ENCODE results near the gene BSND. TPM values are rescaled to one million over a fixed set of nuclear protein-coding genes. Genes with fewer than 3 reads are reported as not detected.
A peak's percentile ranks its signal among the peaks of the same experiment; 100 is the strongest.

The BSND gene
- total and polyA plus RNA-seq, 5 donors from 2014 or later, result not detected

DNA sequence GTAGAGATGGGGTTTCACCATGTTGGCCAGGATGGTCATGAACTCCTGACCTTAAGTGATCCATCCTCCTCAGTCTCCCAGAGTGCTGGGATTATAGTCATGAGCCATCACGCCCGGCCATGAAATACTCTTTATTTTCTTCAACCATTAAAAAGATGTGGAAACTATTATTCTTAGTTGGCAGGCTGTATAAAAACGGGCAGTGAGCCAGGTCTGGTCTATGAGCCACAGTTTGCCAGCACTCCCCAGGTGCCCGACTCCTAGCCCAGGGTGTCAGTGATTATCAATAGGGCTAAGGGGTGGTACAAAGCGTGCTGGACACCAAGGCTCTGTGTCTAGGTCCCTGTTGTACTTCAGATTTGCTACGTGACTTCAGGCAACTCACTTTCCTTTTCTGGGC is 22.0 kb upstream of the BSND start:
- Mint-ChIP-seq H3K4me1 (peaks cover 0 to 5% (median 0%) of the 10 kb centered on the region in 4 donors), H3K27me3 (peaks cover 44% of the 10 kb centered on the region), H3K9me3 (no peaks in the 10 kb centered on the region), H3K27ac (no peak overlapping the region), H3K36me3 (no peaks in the 10 kb centered on the region), H3K4me3 (no peak overlapping the region)
- Histone ChIP-seq H3K4me3 (ENCODE audit: low read depth, low read length) (no peak overlapping the region), H3K4me1 (ENCODE audit: control insufficient read depth, insufficient read depth, low read length, poor library complexity, severe bottlenecking) (no peaks in the 10 kb centered on the region), H3K27me3 (ENCODE audit: control insufficient read depth, insufficient read depth, low read length) (peaks cover 7% of the 10 kb centered on the region), H3K36me3 (ENCODE audit: control insufficient read depth, insufficient read depth, low read length) (no peaks in the 10 kb centered on the region), H3K9me3 (ENCODE audit: control insufficient read depth in 2 of 2, low read length in 2 of 2) (no peaks in the 10 kb centered on the region), H3K27ac (ENCODE audit: insufficient read depth, low read length, poor library complexity, severe bottlenecking) (no peak overlapping the region)
- no peak for DNase-seq
- no peak for ATAC-seq (ENCODE audit: low read depth in 2 of 2)

DNA sequence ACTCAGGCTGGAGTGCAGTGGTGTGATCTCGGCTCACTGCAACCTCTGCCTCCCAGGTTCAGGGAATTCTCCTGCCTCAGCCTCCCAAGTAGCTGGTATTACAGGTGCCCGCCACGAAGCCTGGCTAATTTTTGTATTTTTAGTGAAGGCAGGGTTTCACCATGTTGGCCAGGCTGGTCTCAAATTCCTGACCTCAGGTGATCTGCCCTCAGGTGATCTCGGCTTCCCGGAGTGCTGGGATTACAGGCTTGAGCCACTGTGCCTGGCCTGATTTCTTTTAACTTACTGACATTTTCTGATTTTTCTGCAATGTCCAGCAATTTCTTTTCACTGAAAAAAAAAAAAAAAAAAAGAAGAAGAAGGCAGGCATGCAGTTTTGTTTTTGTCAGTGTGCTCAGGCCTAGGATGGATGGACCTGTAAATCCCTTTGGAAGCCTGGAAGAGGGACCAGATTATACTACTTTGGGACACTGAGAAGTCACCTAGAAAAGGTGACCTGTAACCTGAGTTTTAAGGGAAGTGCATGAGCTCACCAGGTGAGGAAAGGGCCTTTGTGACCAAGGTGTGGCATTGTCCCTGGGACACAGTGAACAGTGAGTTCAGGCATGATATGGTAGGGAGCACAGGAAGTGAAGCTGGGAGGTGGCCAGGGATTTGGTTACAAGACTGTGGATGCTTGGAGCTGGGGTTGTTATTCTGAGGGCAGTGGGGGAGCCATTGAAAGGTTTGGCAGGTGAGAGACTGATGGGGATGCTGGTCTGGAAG is 21.0 kb upstream of the BSND start:
- Mint-ChIP-seq H3K4me3 (no peak overlapping the region), H3K27me3 (peaks cover 48% of the 10 kb centered on the region), H3K27ac (no peak overlapping the region), H3K36me3 (no peaks in the 10 kb centered on the region), H3K9me3 (no peaks in the 10 kb centered on the region), H3K4me1 (peaks cover 0 to 5% (median 0%) of the 10 kb centered on the region in 4 donors)
- H3K36me3 ChIP-seq (ENCODE audit: control insufficient read depth, insufficient read depth, low read length), result no peaks in the 10 kb centered on the region
- DNase-seq, result no peak
- peaks cover 11% of the 10 kb centered on the region for H3K27me3 ChIP-seq (ENCODE audit: control insufficient read depth, insufficient read depth, low read length)
- no peak overlapping the region for H3K4me3 ChIP-seq (ENCODE audit: low read depth, low read length)
- no peak overlapping the region for H3K27ac ChIP-seq (ENCODE audit: insufficient read depth, low read length, poor library complexity, severe bottlenecking)
- no peak for ATAC-seq (ENCODE audit: low read depth in 2 of 2)
- H3K9me3 ChIP-seq (ENCODE audit: control insufficient read depth in 2 of 2, low read length in 2 of 2), result no peaks in the 10 kb centered on the region
- H3K4me1 ChIP-seq (ENCODE audit: control insufficient read depth, insufficient read depth, low read length, poor library complexity, severe bottlenecking), result no peaks in the 10 kb centered on the region

DNA sequence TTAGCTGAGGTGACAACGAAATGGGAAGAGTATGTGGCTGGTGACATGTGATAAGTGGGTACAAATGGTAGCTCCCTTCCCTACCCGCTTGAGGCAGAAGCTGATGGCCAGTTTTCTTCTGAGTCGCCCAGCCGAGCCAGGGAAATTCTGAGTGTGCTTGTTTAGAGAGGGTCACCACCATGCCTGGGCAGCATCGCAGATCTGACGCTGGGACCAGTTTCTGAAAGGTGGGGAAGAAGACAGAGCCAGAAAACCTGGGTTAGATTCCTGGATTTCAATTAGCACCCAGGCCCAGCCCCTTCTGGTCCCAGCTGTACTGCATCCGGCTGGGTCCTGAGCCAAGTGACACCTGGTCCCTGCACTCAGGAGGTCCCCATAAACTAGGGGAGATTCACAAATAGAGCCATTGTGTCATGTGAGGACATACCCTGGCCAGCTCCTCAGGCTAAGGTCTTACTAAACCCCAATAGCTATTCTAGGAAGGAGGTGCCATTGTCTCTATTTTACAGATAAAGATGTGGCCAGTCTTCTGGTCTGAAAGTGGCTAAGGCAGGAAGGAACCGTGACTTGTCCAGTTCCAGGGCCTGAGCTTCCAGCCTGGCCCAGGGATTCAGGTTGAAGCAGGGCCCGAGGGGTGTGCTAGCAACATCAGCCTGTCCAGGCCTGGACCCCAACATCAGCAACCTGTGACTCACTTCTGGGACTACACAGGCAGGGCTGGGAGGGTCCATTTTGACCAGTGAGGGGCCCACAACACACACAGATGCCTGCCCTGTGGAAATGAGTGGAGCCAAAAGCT is 20.0 kb upstream of the BSND start:
- H3K4me1 ChIP-seq (ENCODE audit: control insufficient read depth, insufficient read depth, low read length, poor library complexity, severe bottlenecking), result no peaks in the 10 kb centered on the region
- Mint-ChIP-seq H3K36me3 (no peaks in the 10 kb centered on the region), H3K4me1 (peaks cover 0 to 5% (median 0%) of the 10 kb centered on the region in 4 donors), H3K9me3 (no peaks in the 10 kb centered on the region), H3K27ac (no peak overlapping the region), H3K27me3 (peaks cover 49% of the 10 kb centered on the region), H3K4me3 (no peak overlapping the region)
- ATAC-seq (ENCODE audit: low read depth in 2 of 2), result no peak
- DNase-seq, result no peak
- H3K36me3 ChIP-seq (ENCODE audit: control insufficient read depth, insufficient read depth, low read length), result no peaks in the 10 kb centered on the region
- no peak overlapping the region for H3K27ac ChIP-seq (ENCODE audit: insufficient read depth, low read length, poor library complexity, severe bottlenecking)
- no peaks in the 10 kb centered on the region for H3K9me3 ChIP-seq (ENCODE audit: control insufficient read depth in 2 of 2, low read length in 2 of 2)
- H3K4me3 ChIP-seq (ENCODE audit: low read depth, low read length), result no peak overlapping the region
- H3K27me3 ChIP-seq (ENCODE audit: control insufficient read depth, insufficient read depth, low read length), result peaks cover 11% of the 10 kb centered on the region

DNA sequence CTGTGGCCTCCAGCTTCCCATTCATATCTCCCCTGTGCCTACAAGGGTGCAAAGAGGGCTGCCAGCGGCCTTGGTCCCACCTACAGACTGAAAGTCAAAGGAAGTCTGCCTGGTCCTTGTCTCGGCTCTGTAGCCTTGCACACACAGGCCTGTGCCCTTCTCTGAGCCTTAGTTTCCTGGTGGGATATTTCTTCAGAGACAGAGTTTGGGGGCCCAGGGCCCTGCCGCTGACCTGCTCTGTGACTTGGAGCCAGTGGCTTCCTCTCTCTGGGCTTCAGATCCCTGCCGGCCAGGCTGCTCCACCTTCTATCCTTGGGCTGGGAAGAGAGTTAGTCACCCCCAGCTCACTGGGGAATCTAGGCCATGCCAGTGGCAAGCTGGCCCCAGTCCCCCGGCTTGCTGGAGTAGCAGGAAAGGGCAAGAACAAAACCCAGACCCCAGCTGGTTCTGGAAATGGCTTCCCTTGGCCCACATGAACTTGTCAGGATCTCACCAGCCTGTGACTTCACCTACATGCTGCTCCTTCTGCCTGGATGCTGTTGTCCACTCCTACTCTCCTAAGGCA is 19.3 kb upstream of the BSND start:
- Histone ChIP-seq H3K9me3 (ENCODE audit: control insufficient read depth in 2 of 2, low read length in 2 of 2) (no peaks in the 10 kb centered on the region), H3K4me1 (ENCODE audit: control insufficient read depth, insufficient read depth, low read length, poor library complexity, severe bottlenecking) (no peaks in the 10 kb centered on the region), H3K27me3 (ENCODE audit: control insufficient read depth, insufficient read depth, low read length) (peaks cover 11% of the 10 kb centered on the region), H3K4me3 (ENCODE audit: low read depth, low read length) (no peak overlapping the region), H3K27ac (ENCODE audit: insufficient read depth, low read length, poor library complexity, severe bottlenecking) (no peak overlapping the region), H3K36me3 (ENCODE audit: control insufficient read depth, insufficient read depth, low read length) (no peaks in the 10 kb centered on the region)
- DNase-seq (no peak), ATAC-seq (ENCODE audit: low read depth in 2 of 2) (no peak)
- no peak overlapping the region for H3K4me3 Mint-ChIP-seq
- peaks cover 52% of the 10 kb centered on the region for H3K27me3 Mint-ChIP-seq
- H3K27ac Mint-ChIP-seq, result no peak overlapping the region
- peaks cover 0 to 5% (median 0%) of the 10 kb centered on the region in 4 donors for H3K4me1 Mint-ChIP-seq
- H3K36me3 Mint-ChIP-seq, result no peaks in the 10 kb centered on the region
- H3K9me3 Mint-ChIP-seq, result no peaks in the 10 kb centered on the region

DNA sequence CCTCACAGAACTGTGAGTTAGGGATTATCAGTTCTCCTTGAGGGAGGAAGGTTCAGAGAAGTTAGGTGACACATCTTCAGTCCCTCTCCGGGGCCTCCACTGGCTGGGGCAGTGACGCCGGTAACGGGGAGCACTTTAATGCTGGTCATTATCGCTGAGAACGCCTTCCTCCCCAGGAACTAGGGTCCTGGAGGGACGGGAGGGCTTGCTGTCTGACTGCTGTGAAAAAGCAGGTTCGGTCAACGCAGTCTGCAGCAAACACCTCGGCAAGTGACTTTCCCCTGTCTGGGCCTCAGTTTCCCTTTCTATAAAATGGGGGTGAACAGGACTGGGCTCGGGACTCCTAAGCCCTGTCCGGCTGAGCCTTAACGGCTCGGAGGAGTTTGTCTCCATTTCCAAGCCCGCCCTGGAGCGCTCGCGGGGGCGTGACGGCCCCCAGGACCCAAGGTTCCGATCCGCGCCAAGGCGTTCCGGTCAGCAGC is 18.6 kb upstream of the BSND start:
- H3K36me3 Mint-ChIP-seq, result no peaks in the 10 kb centered on the region
- DNase-seq (no peak), ATAC-seq (ENCODE audit: low read depth in 2 of 2) (no peak)
- peaks cover 52% of the 10 kb centered on the region for H3K27me3 Mint-ChIP-seq
- peaks cover 0 to 5% (median 0%) of the 10 kb centered on the region in 4 donors for H3K4me1 Mint-ChIP-seq
- H3K27ac Mint-ChIP-seq, result no peak overlapping the region
- Histone ChIP-seq H3K27me3 (ENCODE audit: control insufficient read depth, insufficient read depth, low read length) (peaks cover 10% of the 10 kb centered on the region), H3K4me1 (ENCODE audit: control insufficient read depth, insufficient read depth, low read length, poor library complexity, severe bottlenecking) (no peaks in the 10 kb centered on the region), H3K36me3 (ENCODE audit: control insufficient read depth, insufficient read depth, low read length) (no peaks in the 10 kb centered on the region), H3K4me3 (ENCODE audit: low read depth, low read length) (no peak overlapping the region), H3K9me3 (ENCODE audit: control insufficient read depth in 2 of 2, low read length in 2 of 2) (no peaks in the 10 kb centered on the region), H3K27ac (ENCODE audit: insufficient read depth, low read length, poor library complexity, severe bottlenecking) (no peak overlapping the region)
- no peaks in the 10 kb centered on the region for H3K9me3 Mint-ChIP-seq
- no peak overlapping the region for H3K4me3 Mint-ChIP-seq

DNA sequence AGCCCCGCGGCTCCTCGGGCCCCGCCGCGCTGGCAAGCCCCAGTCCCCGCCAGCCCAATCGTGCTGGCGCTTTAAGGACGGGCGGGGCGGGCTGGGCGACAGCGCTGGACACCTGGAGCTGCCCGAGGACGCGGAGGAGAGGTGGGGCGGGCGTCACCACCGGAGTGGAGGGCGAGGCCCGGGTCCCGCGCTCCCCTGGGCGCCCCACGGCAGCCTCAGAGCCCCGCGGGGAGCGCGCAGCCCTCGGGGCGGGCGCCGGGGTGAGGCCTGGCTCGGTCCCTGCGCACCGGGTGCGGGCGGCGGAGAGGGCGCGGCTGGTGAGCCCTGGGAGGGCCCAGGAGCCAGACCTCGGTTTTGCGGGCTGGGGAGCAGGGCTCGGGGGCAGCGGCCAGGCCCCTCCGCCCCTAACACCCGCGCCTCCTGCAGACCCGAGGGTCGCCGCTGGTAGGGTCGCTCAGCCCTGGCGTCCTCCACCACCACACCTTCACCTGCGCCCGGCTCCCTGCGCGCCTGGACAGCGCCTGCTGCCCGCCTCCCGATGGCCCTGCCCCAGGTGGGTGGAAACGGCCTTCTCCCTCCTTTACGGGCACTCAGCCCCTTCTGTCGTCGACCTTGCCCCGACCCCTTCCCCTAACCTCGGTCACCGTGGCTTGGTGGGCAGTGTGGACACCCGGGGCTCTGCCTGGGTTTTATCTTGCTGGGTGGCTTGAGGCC is 18.0 kb upstream of the BSND start, which contains the start of gene TMEM61:
Gene TMEM61, plus strand, starts transcription at position 101 of the 714 bp plus-strand sequence. Its CDS starts 438 bp downstream, at position 539.
- Mint-ChIP-seq H3K36me3 (no peaks in the 10 kb centered on the region), H3K27me3 (peaks cover 48% of the 10 kb centered on the region), H3K4me1 (peaks cover 0 to 5% (median 0%) of the 10 kb centered on the region in 4 donors), H3K9me3 (no peaks in the 10 kb centered on the region), H3K27ac (no peak within 1 kb of the TSS), H3K4me3 (no peak within 1 kb of the TSS)
- peak in 1 of 2 donors; percentile 11 for ATAC-seq (ENCODE audit: low read depth in 2 of 2)
- Histone ChIP-seq H3K27me3 (ENCODE audit: control insufficient read depth, insufficient read depth, low read length) (peaks cover 7% of the 10 kb centered on the region), H3K9me3 (ENCODE audit: control insufficient read depth in 2 of 2, low read length in 2 of 2) (no peaks in the 10 kb centered on the region), H3K4me3 (ENCODE audit: low read depth, low read length) (no peak within 1 kb of the TSS), H3K36me3 (ENCODE audit: control insufficient read depth, insufficient read depth, low read length) (no peaks in the 10 kb centered on the region), H3K4me1 (ENCODE audit: control insufficient read depth, insufficient read depth, low read length, poor library complexity, severe bottlenecking) (no peaks in the 10 kb centered on the region), H3K27ac (ENCODE audit: insufficient read depth, low read length, poor library complexity, severe bottlenecking) (no peak within 1 kb of the TSS)
- DNase-seq, result no peak

DNA sequence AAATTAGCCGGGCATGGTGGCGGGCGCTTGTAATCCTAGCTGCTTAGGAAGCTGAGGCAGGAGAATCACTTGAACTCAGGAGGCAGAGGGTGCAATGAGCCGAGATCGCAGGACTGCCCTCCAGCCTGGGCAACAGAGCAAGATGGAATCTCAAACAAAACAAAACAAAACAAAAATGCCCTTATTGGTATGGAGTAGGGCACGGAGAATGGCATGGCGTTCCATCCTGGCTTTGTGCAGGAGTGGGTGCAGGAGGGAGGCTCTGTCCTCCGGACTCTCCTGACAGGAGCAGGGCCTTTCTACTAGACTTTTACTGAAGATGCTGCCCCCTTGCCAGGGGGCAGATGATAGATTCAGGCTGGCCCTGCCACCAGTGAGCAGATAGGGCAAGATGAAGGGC is 17.3 kb upstream of the BSND start:
- no peak overlapping the region for H3K4me3 ChIP-seq (ENCODE audit: low read depth, low read length)
- Mint-ChIP-seq H3K36me3 (no peaks in the 10 kb centered on the region), H3K27me3 (peaks cover 48% of the 10 kb centered on the region), H3K9me3 (no peaks in the 10 kb centered on the region), H3K4me1 (peaks cover 0 to 5% (median 0%) of the 10 kb centered on the region in 4 donors), H3K27ac (no peak overlapping the region), H3K4me3 (no peak overlapping the region)
- DNase-seq, result no peak
- peaks cover 7% of the 10 kb centered on the region for H3K27me3 ChIP-seq (ENCODE audit: control insufficient read depth, insufficient read depth, low read length)
- H3K9me3 ChIP-seq (ENCODE audit: control insufficient read depth in 2 of 2, low read length in 2 of 2), result no peaks in the 10 kb centered on the region
- no peak for ATAC-seq (ENCODE audit: low read depth in 2 of 2)
- no peaks in the 10 kb centered on the region for H3K36me3 ChIP-seq (ENCODE audit: control insufficient read depth, insufficient read depth, low read length)
- no peaks in the 10 kb centered on the region for H3K4me1 ChIP-seq (ENCODE audit: control insufficient read depth, insufficient read depth, low read length, poor library complexity, severe bottlenecking)
- H3K27ac ChIP-seq (ENCODE audit: insufficient read depth, low read length, poor library complexity, severe bottlenecking), result no peak overlapping the region
